ENCODE results near the gene A3GALT2. TPM values are rescaled to one million over a fixed set of nuclear protein-coding genes. Genes with fewer than 3 reads are reported as not detected.
"Not testable (repeated sequence)": the region's sequence is repeated elsewhere in the genome, so short reads cannot be mapped to it uniquely, and the experiment has no call there.

Gene A3GALT2
- total RNA-seq, 1 experiment from 2014 or later: not detected

GRCh38 chr1:33294071-33295010 is 26.6 kb downstream of the A3GALT2 start (continued):
- TF ChIP-seq GRHL2 (CRISPR knock-in tag; IDR thresholded peaks at IDR 0.05; ENCODE audit: insufficient replicate concordance, severe bottlenecking) (no peak), ZNF396 (CRISPR knock-in tag; IDR thresholded peaks at IDR 0.05; ENCODE audit: borderline replicate concordance) (no peak), SMAD3 (CRISPR knock-in tag; IDR thresholded peaks at IDR 0.05; ENCODE audit: borderline replicate concordance) (no peak)

- TF ChIP-seq, protein P1, sequence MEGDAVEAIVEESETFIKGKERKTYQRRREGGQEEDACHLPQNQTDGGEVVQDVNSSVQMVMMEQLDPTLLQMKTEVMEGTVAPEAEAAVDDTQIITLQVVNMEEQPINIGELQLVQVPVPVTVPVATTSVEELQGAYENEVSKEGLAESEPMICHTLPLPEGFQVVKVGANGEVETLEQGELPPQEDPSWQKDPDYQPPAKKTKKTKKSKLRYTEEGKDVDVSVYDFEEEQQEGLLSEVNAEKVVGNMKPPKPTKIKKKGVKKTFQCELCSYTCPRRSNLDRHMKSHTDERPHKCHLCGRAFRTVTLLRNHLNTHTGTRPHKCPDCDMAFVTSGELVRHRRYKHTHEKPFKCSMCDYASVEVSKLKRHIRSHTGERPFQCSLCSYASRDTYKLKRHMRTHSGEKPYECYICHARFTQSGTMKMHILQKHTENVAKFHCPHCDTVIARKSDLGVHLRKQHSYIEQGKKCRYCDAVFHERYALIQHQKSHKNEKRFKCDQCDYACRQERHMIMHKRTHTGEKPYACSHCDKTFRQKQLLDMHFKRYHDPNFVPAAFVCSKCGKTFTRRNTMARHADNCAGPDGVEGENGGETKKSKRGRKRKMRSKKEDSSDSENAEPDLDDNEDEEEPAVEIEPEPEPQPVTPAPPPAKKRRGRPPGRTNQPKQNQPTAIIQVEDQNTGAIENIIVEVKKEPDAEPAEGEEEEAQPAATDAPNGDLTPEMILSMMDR (IDR thresholded peaks at IDR 0.05): no peak
- TF ChIP-seq HMGXB4 (CRISPR knock-in tag; IDR thresholded peaks at IDR 0.05) (no peak), FOXP1 (CRISPR knock-in tag; IDR thresholded peaks at IDR 0.05; ENCODE audit: borderline replicate concordance) (no peak), GTF2I (CRISPR knock-in tag; conservative IDR thresholded peaks at IDR 0.05) (no peak), HMGA2 (CRISPR knock-in tag; IDR thresholded peaks at IDR 0.05) (no peak), AR (CRISPR knock-in tag; IDR thresholded peaks at IDR 0.05) (no peak), NR3C1 (CRISPR knock-in tag; conservative IDR thresholded peaks at IDR 0.05; ENCODE audit: low read depth) (no peak), ZNF121 (CRISPR knock-in tag; IDR thresholded peaks at IDR 0.05) (no peak), ELF4 (CRISPR knock-in tag; IDR thresholded peaks at IDR 0.05; ENCODE audit: low read depth) (no peak), MLX (CRISPR knock-in tag; IDR thresholded peaks at IDR 0.05) (no peak), NR2C2 (CRISPR knock-in tag; IDR thresholded peaks at IDR 0.05) (no peak), JUN (CRISPR knock-in tag; IDR thresholded peaks at IDR 0.05) (no peak), CBFB (CRISPR knock-in tag; IDR thresholded peaks at IDR 0.05; ENCODE audit: low read depth) (no peak), GRHL2 (CRISPR knock-in tag; IDR thresholded peaks at IDR 0.05; ENCODE audit: insufficient replicate concordance, severe bottlenecking) (no peak)
- TF ChIP-seq, protein P2, sequence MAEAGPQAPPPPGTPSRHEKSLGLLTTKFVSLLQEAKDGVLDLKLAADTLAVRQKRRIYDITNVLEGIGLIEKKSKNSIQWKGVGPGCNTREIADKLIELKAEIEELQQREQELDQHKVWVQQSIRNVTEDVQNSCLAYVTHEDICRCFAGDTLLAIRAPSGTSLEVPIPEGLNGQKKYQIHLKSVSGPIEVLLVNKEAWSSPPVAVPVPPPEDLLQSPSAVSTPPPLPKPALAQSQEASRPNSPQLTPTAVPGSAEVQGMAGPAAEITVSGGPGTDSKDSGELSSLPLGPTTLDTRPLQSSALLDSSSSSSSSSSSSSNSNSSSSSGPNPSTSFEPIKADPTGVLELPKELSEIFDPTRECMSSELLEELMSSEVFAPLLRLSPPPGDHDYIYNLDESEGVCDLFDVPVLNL (CRISPR knock-in tag; IDR thresholded peaks at IDR 0.05; ENCODE audit: borderline replicate concordance, low read depth): no peak
- TF ChIP-seq, protein P3, sequence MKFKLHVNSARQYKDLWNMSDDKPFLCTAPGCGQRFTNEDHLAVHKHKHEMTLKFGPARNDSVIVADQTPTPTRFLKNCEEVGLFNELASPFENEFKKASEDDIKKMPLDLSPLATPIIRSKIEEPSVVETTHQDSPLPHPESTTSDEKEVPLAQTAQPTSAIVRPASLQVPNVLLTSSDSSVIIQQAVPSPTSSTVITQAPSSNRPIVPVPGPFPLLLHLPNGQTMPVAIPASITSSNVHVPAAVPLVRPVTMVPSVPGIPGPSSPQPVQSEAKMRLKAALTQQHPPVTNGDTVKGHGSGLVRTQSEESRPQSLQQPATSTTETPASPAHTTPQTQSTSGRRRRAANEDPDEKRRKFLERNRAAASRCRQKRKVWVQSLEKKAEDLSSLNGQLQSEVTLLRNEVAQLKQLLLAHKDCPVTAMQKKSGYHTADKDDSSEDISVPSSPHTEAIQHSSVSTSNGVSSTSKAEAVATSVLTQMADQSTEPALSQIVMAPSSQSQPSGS (CRISPR knock-in tag; IDR thresholded peaks at IDR 0.05; ENCODE audit: borderline replicate concordance, low read depth): no peak
- TF ChIP-seq, protein P4, sequence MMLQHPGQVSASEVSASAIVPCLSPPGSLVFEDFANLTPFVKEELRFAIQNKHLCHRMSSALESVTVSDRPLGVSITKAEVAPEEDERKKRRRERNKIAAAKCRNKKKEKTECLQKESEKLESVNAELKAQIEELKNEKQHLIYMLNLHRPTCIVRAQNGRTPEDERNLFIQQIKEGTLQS (CRISPR knock-in tag; conservative IDR thresholded peaks at IDR 0.05): no peak
Observed at GRCh38 chr1:33292726-33293340, 28.1 kb downstream of the A3GALT2 start.

GRCh38 chr1:33290615-33291014 is 30.3 kb downstream of the A3GALT2 start:
- POLR2A ChIA-PET; H3K9me3 Mint-ChIP-seq; H3K4me1 Mint-ChIP-seq; CTCF ChIA-PET; H3K4me3 Mint-ChIP-seq; H3K27me3 Mint-ChIP-seq (ENCODE audit: low read depth); H3K27ac Mint-ChIP-seq; ATAC-seq; DNase-seq (ENCODE audit: low spot score): not testable (repeated sequence)
- peaks cover 14% of the 10 kb centered on the region for H3K36me3 Mint-ChIP-seq

More at GRCh38 chr1:33292726-33293340, 28.1 kb downstream of the A3GALT2 start:
- CTCF ChIA-PET: interaction anchor here (0.5 to 1.1 kb wide), 3 partner anchors 155 to 178 kb away, joined by 3 to 4 read pairs (median 3); no protein-coding TSS in a partner anchor
- POLR2A ChIA-PET: no interaction called here
- Mint-ChIP-seq H3K4me1 (peaks cover 7% of the 10 kb centered on the region), H3K4me3 (no peak overlapping the region), H3K9me3 (peaks cover 3% of the 10 kb centered on the region; the same call in 1 of the 2 replicates), H3K27me3 (ENCODE audit: low read depth) (no peaks in the 10 kb centered on the region), H3K36me3 (peaks cover 27% of the 10 kb centered on the region), H3K27ac (no peak overlapping the region)
- DNase-seq (ENCODE audit: low spot score): no peak
- no peak for ATAC-seq

Measured in WTC11 (cell line).